Testis (tissue), 3 donors: Measurements from ENCODE around the gene COL4A2. TPM values are rescaled to one million over a fixed set of nuclear protein-coding genes. Genes with fewer than 3 reads are reported as not detected.

Experiments
- DNase-seq: peaks from one replicate; pipeline ENCODE4 v3.0.0-alpha.2; 2019
- H3K27ac ChIP-seq, 2 donors: fragments of 200-600 bp; sonication (generic); one replicate each; pipeline ENCODE4 v1.5.1; 2019
- H3K27me3 ChIP-seq: fragments of 200-600 bp; sonication (generic); one replicate; pipeline ENCODE4 v1.5.1; 2019
- H3K36me3 ChIP-seq: fragments of 200-600 bp; sonication (generic); one replicate; pipeline ENCODE4 v1.5.1; 2017; ENCODE audit warnings: low read depth; ENCODE audit errors: missing control alignments
- H3K4me1 ChIP-seq: fragments of 200-600 bp; sonication (generic); one replicate; pipeline ENCODE4 v1.5.1; 2019
- H3K4me3 ChIP-seq, 2 donors: fragments of 200-600 bp; sonication (generic); one replicate each; pipeline ENCODE4 v1.5.1; 2017 to 2019
- H3K9me3 ChIP-seq: fragments of 200-600 bp; sonication (generic); one replicate; pipeline ENCODE4 v1.5.1; 2017
- POLR2A ChIP-seq: fragments of 450-650 bp; IDR thresholded peaks from one replicate; pipeline ENCODE4 v1.6.1; 2017; ENCODE audit warnings: antibody characterized with exemption, mild to moderate bottlenecking, moderate library complexity
- WGBS, 2 donors: methylation state at CpG; one replicate each; pipeline ENCODE4 v1.1.5; 2018; 5-methylcytosine and 5-hydroxymethylcytosine counted together
- intact Hi-C: fragments of 100-400 bp; cut with DNase I; formaldehyde crosslinking; loops from one replicate; pipeline ENCODE4 v1.15.1; 2023; ENCODE audit warnings: low total_unique reads
- polyA plus RNA-seq: library from polyadenylated mRNA; stranded (reverse); fragments of 350-450 nt; fragmentation: Illumina TruSeq; extraction: RNeasy Lipid Tissue Mini Kit (QIAGEN cat#74804); gene quantifications from one replicate; pipeline ENCODE4 v1.2.3, GENCODE V29; 2014; ENCODE audit warnings: low read depth, low replicate concordance; ENCODE audit not compliant: insufficient read depth
- total RNA-seq, 2 donors: library from RNA; depleted of rRNA; stranded (reverse); fragments of >200 nt; gene quantifications; one replicate each; pipeline ENCODE4 v1.2.3, GENCODE V29; 2016
- TF ChIP-seq, protein P1 (sequence below), 3 experiments: fragments of 450-650 bp in 2 of 3; fragments of 200-600 bp in 1 of 3; sonication (generic) in 1 of 3; IDR thresholded peaks; one replicate each; pipeline ENCODE4 v1.5.1; 2016 to 2019; ENCODE audit warnings: antibody characterized with exemption in 3 of 3, mild to moderate bottlenecking in 2 of 3, moderate library complexity in 1 of 3

The COL4A2 gene
- total and polyA plus RNA-seq, 3 donors from 2014 or later, result 69.1 to 89.9 (median 81.0) TPM

DNA sequence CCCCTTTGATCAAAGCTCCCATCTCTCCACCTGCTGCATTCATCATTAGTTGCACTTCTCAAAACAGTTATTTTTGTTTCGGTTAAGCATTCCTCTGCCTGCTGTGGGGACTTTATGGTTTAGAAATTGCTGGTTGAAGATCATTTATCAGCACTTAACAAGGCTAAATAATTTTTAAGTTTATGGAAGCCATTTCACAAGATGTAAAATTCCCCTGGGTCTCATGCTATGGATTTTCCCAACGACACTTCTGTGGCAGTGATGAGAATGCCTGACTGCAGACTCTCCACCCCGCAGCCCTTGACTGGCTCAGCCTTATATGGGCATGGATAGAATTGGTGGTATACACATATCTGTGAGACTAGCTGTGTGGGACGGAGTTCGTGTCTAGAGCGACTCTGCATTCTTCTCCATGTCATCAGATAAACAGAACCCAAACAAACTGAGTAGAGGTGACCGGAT is 52.8 kb downstream of the COL4A2 start:
- no peak overlapping the region for H3K27ac ChIP-seq

DNA sequence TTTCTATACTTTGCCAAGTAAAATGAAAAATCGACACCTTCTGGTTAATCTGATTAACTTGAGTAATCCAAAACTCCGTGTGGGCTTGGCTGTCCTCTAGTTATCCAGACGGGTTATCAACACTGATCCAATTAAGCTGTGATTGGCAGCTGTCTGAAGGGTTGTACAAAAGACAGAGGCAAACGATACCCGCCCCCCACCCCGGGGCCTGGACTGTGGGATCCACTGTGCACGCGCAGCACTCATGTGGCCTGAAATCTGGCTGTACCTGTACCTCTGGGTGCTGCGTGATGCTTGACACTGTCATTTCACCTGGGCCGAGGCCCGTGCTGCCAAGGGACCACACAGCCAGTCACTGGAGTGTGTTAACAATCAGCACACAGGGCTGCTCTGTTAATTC is 53.5 kb downstream of the COL4A2 start:
- Histone ChIP-seq H3K9me3 (no peaks in the 10 kb centered on the region), H3K36me3 (no peaks in the 10 kb centered on the region), H3K4me3 (no peak overlapping the region), H3K27ac (peak overlapping the region in 1 of 2 donors; percentile 30), H3K4me1 (peaks cover 11% of the 10 kb centered on the region), H3K27me3 (no peaks in the 10 kb centered on the region)
- TF ChIP-seq, protein P1, sequence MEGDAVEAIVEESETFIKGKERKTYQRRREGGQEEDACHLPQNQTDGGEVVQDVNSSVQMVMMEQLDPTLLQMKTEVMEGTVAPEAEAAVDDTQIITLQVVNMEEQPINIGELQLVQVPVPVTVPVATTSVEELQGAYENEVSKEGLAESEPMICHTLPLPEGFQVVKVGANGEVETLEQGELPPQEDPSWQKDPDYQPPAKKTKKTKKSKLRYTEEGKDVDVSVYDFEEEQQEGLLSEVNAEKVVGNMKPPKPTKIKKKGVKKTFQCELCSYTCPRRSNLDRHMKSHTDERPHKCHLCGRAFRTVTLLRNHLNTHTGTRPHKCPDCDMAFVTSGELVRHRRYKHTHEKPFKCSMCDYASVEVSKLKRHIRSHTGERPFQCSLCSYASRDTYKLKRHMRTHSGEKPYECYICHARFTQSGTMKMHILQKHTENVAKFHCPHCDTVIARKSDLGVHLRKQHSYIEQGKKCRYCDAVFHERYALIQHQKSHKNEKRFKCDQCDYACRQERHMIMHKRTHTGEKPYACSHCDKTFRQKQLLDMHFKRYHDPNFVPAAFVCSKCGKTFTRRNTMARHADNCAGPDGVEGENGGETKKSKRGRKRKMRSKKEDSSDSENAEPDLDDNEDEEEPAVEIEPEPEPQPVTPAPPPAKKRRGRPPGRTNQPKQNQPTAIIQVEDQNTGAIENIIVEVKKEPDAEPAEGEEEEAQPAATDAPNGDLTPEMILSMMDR (IDR thresholded peaks at IDR 0.05), result no peak
- no peak for TF ChIP-seq POLR2A
- intact Hi-C loops, result no loop called here
- no peak for DNase-seq
- WGBS, 2 donors, result 76 to 93% methylated on average over 11 of the region's 11 CpGs

More for the DNA sequence above, 52.8 kb downstream of the COL4A2 start:
- H3K4me3 ChIP-seq, result no peak overlapping the region
- H3K9me3 ChIP-seq, result no peaks in the 10 kb centered on the region
- DNase-seq, result no peak
- TF ChIP-seq POLR2A, result no peak
- TF ChIP-seq, protein P1 (IDR thresholded peaks at IDR 0.05), result no peak
- H3K4me1 ChIP-seq, result peaks cover 11% of the 10 kb centered on the region
- 72 to 75% methylated on average over 7 of the region's 7 CpGs for WGBS, 2 donors
- no peaks in the 10 kb centered on the region for H3K27me3 ChIP-seq
- no peaks in the 10 kb centered on the region for H3K36me3 ChIP-seq
- intact Hi-C loops, result no loop called here

DNA sequence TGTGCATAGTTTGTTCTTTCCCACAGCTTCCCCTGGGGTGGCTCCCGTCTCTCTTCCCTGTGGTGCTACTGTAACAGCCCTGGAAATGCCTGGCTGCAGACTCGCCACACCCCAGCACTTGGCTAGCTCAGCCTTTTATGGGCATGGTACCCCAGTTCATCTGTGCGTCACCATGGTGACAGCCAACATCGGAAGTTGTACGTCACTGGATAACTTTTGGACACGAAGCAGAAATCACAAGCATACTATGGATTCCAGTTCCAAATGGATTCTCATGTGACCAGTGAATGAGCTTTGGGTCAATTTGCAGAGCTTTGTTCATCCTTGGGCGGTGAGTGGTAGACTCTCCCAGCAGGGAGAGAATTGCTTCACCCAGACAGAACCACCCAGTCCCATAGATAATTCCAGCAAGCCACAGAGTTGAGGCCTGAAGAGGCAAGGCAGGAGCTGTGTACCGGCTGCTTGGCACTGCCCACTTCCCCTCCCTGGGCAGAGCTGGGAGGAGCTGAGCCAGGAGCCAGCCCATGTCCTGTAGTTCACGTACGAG is 54.4 kb downstream of the COL4A2 start:
- Histone ChIP-seq H3K36me3 (no peaks in the 10 kb centered on the region), H3K9me3 (no peaks in the 10 kb centered on the region), H3K4me1 (peaks cover 11% of the 10 kb centered on the region), H3K27ac (peak overlapping the region in 1 of 2 donors; percentile 31), H3K4me3 (no peak overlapping the region), H3K27me3 (no peaks in the 10 kb centered on the region)
- WGBS, 2 donors, result 56 to 60% methylated on average over 10 of the region's 10 CpGs
- DNase-seq, result peak; percentile 51
- no peak for TF ChIP-seq POLR2A
- TF ChIP-seq, protein P1 (IDR thresholded peaks at IDR 0.05), result no peak
- intact Hi-C loops, result no loop called here

DNA sequence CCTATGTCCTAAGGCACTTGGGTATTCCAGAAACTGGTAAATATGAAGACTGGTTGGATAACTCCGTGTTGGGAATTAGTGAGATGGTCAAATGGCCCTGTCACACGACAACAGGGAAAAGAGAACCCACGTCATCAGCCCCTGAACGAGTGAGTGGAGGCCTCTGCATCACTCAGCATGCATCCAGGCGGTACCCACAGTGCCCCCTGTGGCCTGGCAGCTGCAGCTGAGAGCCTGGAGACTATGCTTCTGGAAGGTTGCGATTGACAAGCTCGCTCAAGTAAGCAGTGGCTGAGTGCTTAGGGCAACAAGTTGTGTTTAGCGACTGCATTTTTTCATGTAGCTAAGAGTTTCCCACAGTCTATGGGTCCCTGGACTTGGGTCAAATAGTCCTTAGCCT is 55.9 kb downstream of the COL4A2 start:
- DNase-seq, result no peak

More for the DNA sequence above, 55.9 kb downstream of the COL4A2 start:
- Histone ChIP-seq H3K9me3 (no peaks in the 10 kb centered on the region), H3K27me3 (no peaks in the 10 kb centered on the region), H3K4me3 (no peak overlapping the region), H3K4me1 (peaks cover 11% of the 10 kb centered on the region), H3K36me3 (no peaks in the 10 kb centered on the region), H3K27ac (no peak overlapping the region)
- 91 to 93% methylated on average over 8 of the region's 8 CpGs for WGBS, 2 donors
- intact Hi-C loops, result no loop called here
- no peak for TF ChIP-seq POLR2A
- TF ChIP-seq, protein P1 (IDR thresholded peaks at IDR 0.05), result no peak
